Amniotic epithelial cell (primary cell): ENCODE measurements around the gene OSBPL10.

ENCODE experiments used
- DNase-seq: peaks from one replicate; pipeline ENCODE4 v3.0.0-alpha.2; 2010; ENCODE audit warnings: low read depth

The OSBPL10 gene

GRCh38 chr3:31614162-31614921 lies 366.7 kb downstream of the OSBPL10 start:
- DNase-seq = no peak

GRCh38 chr3:31613654-31614053 lies 367.4 kb downstream of the OSBPL10 start:
- DNase-seq = peak; percentile 39

GRCh38 chr3:31613177-31613576 lies 367.9 kb downstream of the OSBPL10 start:
- no peak for DNase-seq
